Stimulated activated CD8-positive, alpha-beta memory T cell treated with anti-CD3 and anti-CD28 coated beads, Interleukin-12 subunit alpha, Interleukin-12 subunit beta, amount 100 ng/mL, for 1 hour (primary cell): Measurements from ENCODE around the gene DEPDC7.

Experiments
- DNase-seq: peaks from one replicate; pipeline ENCODE4 v3.0.0-alpha.2; 2020; ENCODE audit warnings: low read depth

The DEPDC7 gene

DNA sequence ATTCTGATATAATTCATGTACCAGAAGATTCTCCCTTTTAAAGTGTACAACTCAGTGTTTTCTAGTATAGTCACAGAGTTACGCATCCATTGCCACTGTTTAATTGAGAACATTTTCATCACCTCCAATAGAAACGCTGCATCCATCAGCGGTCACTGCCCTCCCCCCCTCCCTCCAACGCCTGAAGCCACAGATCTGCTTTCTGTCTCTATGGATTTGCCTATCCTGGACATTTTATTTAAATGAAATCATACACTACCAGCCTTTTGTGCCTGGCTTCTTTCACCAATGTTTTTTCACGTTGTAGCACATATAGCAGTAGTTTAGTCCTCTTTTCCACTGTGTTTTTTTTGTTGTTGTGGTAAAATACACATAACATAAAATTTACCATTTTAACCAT lies 46.5 kb downstream of the DEPDC7 start:
- DNase-seq, result no peak

DNA sequence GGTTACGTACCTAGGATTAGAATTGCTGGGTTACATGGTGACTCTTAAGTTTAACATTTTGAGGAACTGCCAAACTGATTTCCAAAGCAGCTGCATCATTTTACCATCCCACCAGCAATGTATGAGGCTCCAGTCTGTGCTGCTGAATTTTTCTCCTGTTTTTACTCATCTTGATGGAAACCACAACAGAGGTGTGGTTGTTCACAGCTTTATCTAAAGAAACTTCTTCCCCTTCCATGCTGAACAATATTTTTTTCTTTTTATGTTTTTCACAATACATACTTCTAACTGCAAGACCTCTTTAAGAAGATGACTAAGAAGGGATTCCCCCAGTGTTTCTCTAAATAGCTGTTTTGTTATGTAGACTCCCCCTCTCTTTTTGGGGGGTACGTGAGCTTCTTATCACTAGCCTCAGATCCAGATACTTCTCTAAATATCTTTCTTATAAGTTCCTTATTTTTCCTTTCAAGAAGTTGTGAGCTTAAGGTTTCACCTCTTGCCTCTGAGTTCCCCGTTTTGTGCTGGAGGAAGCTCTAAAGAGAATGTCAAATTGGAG lies 47.7 kb downstream of the DEPDC7 start:
- DNase-seq, result no peak

DNA sequence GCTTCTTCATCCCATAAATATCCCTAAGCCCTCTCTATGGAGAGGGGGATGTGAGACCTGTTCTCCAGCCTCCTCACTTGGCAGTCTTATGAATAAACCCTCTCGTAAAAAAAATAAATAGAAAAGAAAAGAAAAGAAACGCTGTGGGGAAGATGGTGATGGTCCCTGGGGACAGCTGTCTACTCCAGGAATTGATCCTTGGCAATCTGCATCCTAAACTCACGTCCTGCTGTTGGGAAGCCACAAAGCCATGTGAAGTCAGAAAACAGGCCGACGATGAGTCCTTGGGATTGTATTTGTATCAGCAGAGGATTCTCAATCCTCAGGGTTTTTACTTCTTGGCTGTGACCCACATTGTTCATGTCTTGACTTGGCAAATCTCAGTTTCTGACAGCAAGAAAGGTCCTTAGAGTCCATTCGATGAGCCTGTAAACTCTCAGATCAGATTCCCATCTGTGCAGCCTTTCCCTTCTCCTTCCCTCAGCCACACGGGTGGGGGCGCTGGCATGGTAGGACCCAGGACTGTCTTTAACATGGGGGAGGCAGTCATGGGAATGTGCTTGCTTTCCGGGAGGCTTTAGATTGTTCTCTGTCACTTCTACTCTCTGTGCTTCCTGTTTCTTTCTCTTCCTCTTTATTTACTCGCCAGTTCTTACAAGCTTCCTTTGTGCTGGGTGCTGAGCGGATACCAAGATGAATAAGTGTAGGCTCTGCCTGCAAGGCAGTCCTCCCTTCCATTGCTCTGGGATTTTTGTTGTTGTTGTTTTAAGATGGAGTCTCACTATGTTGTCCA lies 48.6 kb downstream of the DEPDC7 start:
- DNase-seq, result no peak

DNA sequence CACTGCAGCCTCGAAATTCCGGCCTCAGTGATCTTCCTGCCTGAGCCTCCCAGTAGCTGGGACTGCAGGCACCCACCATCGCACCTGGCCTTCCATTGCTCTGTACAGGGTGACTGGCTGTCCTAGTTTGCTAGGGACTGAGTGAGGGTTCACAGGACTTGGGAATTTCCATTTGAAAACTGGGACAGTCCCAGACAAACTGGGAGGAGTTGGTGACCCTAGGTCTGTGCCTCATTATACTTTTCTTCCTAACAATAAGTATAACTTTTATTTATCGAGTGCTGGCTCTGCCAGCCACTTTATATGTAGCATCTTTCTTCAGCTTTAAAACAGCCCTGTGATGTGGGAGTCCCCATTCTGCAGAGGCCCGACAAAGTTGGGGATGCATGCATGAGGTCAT lies 49.2 kb downstream of the DEPDC7 start:
- no peak for DNase-seq

DNA sequence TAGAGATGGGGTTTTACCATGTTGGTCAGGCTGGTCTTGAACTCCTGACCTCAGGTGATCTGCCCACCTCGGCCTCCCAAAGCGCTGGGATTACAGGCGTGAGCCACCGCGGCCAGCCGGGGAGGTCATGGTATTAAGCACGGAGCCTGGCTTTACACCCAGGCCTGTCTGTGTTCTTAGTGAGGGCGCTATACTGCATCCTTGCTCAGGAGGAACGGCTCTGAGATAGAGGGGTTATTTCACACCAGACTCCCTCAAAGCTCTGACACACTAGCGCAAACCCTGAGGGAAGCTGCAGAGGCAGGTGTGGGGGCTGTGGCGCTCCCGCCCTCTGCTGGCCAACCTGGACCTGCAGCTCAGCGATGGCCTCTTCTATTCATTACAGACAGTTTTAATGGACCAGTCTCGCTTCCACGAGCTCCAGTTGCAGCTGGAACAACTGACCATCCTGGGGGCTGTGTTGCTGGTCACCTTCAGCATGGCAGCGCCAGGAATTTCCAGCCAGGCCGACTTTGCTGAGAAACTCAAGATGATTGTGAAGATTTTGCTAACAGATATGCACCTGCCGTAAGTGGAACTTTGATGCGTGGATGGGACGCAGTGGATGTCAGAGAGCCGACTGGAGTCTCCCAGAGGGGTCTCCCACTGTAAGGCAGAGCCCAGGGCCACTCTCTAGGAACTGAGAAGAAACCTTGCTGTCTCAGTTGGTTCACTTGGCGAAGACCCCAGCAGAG lies 49.9 kb downstream of the DEPDC7 start:
- peak; percentile 50 for DNase-seq

DNA sequence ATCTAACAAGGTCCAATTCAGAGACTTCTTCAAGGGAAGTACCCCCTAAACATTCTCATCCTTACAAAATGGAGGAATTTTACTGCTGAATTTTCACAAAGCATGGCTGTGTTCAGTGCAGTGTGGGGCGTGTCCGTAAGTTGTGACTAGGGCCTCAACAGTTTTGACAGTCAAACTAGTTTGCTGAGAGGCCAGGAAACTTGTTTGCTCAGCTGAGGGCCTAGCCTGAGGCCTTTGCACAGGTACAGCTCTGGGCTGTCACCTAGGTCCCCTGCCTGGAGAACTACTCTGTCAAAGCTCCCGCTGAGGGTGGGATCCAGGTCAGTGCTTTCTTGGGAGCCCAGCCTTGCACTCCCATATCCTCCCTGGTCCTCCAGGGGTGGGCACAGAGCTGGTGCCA lies 51.6 kb downstream of the DEPDC7 start:
- no peak for DNase-seq

DNA sequence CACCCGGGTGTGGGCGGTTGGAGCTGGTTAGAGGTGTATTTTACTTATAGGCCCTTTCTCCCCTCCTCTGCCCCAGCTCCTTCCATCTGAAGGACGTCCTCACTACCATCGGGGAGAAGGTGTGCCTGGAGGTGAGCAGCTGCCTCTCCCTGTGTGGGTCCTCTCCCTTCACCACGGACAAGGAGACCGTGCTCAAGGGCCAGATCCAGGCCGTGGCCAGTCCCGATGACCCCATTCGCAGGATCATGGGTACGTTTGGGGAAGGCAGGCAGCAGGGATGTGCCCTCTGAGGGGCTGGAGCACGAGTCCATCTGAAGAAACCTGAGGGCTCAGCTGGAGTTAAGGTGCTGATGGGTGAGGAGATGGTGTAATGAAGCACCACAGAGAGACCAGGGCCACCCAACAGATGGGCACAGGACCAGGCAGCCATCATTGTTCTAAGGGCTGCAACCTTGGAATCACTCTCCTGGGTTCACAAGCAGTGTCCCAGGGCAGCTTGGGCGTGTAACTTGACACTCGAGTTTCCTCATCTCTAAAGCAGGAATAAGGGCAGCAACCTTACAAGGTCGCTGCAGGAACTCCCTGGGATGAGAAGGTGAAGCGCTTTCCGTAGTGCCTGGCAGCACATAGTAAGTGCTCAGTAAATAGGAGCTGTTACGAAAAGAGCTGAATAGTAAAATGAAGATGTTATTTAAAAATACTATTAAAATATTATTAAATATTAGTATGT lies 53.1 kb downstream of the DEPDC7 start:
- no peak for DNase-seq

DNA sequence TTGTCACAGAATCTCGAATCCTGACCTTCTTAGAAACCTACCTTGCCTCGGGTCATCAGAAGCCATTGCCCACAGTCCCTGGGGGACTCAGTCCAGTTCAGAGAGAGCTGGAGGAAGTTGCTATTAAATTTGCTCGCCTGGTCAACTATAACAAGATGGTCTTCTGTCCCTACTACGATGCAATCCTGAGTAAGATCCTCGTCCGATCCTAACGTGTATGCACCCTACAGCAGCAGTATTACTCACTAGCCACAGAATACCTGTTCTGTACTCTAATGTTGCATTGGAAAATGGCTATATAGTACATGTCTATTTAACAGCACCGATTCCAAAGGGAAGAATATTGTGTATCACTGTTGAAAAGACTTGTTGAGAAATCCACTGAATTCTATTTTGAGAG lies 56.8 kb downstream of the DEPDC7 start:
- DNase-seq, result no peak
